ENCODE data around the gene BRI3.
"Not testable (repeated sequence)": the region's sequence is repeated elsewhere in the genome, so short reads cannot be mapped to it uniquely, and the experiment has no call there.

BRI3 gene

DNA sequence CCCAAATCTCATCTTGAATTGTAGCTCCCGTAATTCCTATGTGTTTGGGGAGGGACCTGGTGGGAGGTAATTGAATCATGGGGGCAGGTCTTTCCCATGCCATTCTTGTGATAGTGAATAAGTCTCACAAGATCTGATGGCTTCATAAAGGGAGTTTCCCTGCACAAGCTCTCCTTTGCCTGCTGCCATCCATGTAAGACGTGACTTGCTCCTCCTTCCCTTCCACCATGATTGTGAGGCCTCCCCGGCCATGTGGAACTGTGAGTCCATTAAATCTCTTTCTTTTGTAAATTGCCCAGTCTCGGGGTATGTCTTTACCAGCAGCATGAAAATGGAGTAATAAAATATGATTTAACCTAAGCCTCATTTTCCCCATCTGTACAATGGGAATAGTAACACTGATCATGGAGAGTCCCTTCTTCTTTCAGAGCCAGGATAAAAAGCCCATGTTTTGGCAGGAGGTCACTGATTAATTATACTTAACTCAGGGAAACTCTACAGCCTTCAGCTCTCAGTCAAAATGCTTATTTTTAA is 34.6 kb downstream of the BRI3 start:
- DNase-seq, result not testable (repeated sequence)

DNA sequence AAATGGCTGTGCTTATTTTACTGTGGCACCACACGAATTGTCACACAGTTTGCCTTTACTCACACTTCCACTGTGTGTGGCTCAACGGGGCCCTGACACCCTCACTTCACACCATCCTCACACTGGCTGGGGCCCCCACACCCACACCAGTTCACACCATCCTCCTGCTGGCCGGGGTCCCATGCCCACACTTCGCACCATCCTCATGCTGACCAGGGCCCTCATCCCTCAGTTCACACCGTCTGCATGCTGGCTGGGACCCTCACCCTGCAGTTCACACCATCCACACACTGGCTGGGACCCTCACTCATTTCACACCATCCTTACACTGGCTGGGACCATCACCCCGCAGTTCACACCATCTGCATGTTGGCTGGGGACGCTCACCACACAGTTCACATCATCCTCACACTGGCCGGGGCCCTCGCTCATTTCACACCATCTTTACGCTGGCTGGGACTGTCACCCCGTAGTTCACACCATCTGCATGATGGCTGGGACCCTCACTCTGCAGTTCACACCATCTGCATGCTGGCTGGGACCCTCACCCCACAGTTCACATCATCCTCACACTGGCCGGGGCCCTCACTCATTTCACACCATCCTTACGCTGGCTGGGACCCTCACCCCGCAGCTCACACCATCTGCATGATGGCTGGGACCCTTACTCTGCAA is 36.0 kb downstream of the BRI3 start:
- DNase-seq, result no peak

DNA sequence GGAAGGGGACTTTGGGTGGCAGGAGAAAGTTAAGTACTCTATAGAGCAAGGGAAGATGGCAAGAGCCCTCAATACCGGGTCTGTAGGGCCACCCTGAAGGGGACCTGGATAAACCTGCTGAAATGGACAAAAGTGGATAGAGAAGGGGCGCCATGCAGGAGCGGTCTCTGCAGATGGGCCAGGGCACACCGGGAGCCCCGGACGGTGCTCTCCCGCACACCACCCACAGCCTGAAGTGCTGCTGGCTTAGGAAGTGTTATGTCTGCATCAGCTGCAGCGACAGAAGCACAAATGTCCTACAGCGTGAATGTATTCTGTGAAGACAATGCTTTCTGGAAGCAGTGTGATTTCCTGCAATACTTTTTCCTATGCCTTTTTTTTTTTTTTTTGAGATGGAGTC is 37.7 kb downstream of the BRI3 start:
- DNase-seq, result no peak

DNA sequence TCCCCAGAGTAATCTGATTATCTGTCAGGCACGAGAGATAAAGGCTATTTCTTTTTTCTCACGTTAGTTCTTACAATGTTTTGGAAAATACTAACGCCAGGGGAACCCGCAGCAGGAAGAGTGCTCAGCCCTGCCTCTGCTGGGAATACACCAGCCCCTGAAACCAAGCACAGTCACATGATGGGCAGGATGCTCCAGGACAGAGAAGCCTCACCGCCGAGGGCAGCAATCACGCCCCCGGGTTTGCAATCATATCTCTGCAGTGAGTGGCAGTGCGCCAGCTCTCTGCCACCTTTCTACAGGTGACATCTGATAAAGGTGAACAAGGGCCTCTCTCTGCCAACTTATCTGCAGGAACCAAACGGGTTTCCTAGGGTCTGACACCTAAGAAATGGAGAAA is 39.8 kb downstream of the BRI3 start:
- DNase-seq, result no peak

DNA sequence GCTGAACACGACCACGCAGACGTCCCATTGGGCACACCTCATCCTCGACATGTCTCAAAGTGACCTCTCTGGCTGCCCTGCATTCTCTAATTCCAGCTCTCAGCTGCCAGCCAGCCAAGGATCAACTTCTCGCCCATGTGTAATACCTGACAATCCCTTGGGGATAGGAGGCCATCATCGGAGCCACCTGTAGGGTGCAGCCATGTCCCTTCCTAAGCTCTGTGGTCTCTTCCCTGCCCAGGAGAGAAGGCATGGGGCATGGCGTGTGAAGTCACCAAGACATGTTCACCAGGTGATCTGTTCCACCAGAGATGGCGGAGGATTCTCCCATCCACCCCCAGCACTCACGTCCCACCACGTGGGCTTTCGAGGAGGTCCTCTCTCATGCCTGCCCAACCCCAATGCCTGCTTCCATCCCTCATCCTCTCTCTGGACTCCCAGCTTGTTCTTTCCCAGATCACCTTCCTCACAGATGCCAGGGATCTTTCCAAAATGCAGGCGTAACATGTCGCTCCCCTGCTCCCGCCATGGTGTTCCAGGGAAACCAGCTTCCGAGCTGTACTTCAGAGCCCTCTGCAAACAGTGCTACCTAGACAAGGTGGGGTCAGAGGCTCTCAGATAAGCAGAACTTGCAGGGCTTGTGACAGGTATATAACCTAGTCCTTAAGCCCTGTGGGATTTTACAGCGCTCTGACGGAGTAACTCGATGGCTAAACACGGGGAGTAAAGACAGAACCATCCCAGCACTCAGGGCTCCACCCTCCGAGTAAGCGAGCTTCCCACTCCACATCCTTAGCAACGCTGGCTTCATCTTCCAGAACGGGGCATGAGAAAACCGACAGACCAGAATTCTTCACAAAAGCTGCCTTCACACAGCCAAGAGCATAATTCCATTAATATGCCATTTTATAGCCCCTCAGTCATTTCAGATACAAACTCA is 41.1 kb downstream of the BRI3 start:
- DNase-seq, result no peak

DNA sequence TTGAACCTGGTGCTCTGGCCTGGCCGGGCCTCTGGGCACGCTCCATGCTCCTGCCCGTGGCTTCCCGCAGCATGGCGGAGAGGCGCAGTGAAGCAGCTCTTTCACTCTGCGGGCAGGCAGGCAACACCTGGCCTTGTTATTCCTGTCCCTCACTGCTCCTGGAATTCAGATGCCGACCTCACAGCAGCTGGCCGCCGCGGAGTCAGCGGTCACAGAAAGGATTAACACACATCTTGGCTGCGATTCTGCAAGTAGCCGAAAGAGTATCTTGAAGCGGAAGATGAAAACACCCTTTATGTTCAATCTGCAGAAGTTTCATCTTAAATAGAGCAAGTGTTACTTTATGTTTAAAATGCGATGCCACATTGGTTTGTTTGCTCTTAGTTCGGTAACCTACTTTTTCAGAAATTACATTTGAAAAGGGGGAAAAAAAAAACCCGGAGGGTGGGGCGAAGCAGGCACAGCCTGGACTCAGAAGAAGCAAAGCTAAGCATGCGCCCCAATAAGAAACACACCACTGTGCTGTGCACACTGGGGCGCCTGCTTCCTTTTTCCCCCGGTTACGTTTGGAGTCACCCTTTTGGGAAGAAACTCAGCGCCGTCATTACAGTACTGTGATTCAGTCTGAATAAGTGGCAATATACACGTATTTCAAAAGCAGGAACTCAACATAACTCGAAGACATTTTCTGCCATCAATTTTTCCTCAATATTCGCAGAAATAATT is 42.3 kb downstream of the BRI3 start:
- no peak for DNase-seq

DNA sequence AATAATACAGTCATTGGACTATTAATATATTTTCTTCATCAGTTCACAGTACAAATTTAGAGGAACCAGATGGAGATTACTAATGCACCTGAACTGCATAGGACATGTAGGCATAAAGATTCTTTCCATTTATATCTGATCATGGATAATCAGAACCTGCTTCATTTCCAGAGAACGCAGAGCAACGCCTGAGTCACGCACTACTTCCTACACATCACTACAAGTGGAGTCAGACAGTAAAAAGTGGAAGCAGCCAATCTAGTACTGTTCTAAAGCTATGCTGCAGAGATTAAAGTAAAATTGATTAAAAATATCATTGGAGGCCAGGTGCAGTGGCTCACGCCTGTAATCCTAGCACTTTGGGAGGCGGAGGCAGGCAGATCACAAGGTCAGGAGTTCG is 43.3 kb downstream of the BRI3 start:
- DNase-seq, result no peak

DNA sequence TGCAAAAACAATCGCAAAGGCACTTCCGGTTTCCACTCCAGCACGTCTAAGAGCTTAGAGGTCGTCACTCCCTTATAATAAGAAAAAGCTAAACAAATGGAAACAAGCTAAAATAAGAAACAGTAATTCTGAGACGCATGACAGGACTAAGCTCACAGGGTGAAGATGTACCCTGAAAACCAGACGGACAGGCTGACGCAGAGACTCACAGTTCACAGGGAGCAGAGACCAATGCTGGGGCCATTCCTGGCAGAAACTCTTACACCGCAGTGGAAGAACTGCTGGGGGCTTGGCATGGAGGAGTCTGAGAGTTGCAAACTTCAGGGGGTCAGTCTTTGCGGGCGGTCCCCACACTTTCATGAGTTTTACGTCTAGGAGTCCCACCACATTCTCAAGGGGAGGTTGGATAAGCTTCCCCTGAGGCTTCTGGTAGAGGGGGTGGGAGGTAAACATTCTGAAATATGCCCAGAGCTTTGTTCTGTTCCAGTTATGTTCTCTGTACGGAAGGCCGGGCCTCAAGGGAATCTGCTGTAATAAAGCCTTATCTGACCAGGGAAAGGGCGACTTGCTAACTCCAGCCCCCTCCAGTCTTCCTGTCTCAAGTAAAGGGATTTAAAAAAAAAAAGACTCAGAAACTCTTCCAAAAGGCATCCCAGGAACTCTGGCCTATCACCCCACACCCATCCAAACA is 47.8 kb downstream of the BRI3 start:
- DNase-seq, result no peak

DNA sequence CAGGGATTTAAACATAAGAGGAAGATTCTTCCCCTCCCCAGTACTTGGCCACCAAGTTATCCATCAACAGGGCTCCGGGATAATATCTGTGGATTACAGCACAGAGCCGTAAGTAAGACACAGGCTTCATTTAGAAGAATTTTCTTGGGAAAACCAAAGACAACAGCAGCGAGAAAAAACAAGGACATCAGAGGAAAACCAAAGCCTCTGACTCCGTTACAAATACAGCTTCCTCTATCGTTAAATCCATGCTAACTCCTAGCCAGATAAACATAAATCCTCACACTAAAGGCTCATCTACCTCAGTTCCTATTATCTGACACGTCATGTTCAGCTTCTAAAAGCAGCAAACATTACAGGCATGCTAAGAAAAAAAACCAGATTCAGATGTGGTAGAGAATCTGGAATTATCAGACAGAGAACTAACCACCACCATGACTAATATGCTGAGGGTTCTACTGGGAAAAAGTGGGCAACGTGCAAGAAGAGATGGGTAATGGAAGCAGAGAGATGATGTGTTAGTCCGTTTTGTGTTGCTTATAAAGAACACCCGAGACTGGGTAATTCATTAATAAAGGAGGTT is 48.4 kb downstream of the BRI3 start:
- no peak for DNase-seq

DNA sequence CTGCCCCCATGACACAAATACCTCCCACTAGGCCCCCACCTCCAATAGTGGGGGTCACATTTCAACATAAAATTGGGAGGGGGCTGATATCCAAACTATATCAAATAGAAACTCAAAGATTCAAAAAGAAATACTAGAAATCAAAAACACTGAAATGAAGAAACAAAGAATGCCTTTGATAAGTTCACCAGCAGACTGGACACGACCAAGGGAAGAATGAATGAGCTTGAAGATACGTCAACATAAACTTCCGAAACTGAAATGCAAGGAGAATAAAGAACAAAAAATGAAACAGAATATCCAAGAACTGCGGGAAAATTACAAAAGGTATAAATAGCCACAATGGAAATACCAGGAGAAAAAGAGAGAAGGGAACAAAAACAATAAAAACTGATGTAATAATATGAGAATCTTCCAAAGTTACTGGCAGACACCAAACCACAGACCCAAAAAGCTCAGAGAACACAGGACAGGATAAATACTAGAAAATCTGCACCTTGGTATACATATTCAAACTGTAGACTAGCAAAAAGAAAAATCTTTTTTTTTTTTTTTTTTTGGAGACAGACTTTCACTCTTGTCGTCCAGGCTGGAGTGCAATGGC is 49.5 kb downstream of the BRI3 start:
- DNase-seq, result no peak

DNA sequence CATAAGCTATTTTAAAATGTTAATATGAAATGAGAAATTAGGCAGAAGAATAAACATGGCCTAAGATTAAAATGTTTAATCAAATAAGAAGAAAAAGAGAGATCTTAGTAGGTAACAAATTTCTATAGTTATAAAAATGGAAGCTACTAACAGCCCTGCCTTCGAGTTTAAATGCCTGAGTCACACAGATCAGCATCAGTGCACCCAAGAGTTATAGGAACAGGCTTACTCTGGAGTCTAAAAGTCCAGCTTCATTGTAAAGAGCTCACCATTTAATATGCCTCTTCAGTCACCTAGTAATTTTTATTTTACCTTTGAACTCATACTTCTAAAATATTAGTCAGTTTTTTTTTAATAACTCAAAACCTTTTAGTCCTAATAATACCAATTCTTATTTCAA is 52.6 kb downstream of the BRI3 start:
- DNase-seq, result no peak

DNA sequence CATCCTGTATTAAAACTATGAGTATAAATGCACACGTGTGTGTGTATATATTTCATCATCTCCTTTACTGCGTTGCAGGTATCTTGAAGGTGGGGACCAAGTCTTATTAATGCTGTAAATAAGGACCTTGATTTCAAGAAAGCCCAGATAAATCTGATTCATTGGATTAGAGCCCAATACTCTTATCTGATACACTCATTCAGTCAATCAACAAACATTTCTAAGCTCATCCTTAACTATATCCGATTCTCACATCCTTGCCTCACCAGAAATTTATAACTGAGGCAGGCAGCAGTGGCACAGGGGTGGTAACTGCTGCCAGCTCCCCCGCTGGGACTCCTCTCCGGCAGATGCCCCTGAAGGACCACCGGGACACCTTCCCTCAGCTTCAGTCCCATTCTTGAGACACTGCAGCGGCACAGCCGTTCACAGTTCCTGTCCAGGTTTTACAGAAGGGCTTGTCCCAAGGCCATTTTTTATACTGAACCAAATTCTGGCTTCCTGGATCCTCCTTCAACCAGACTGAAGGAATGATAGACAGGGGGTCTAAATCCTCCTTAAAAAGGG is 54.0 kb downstream of the BRI3 start:
- DNase-seq, result no peak

DNA sequence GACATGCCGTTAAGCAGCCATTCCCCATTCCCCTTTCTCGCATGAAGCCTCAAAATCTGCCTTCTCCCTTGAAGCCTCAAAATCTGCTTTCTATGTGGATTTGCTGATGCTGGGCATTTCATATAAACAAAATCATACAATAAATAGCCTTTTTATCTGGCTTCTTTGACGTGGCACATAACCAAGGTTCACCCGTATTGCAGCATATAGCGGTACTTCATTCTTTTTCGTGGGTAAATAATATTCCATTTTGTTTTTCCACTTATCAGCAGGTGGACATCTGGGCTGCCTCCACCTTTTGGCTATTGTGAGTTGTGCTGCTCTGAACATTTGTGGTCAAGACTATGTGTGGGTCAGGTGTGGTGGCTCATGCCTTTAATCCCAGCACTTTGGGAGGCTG is 57.0 kb downstream of the BRI3 start:
- DNase-seq, result no peak

DNA sequence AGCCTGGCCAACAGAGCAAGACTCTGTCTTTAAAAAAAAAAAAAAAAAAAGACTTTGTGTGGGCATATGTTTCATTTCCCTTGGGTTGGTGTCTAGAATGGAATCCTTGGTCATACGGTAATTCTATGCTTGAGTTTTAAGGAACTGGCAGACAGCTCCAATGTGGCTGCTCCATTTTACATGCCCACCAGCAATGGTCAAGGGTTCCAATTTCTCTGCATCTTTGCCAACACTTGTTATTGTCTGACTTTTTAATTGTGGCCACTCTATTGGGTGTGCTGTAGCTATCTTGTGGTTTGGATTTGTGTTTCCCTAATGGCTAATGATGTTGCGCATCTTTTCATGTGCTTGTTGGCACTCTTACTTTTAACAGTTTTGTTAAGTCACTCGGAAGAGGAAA is 57.6 kb downstream of the BRI3 start:
- no peak for DNase-seq

DNA sequence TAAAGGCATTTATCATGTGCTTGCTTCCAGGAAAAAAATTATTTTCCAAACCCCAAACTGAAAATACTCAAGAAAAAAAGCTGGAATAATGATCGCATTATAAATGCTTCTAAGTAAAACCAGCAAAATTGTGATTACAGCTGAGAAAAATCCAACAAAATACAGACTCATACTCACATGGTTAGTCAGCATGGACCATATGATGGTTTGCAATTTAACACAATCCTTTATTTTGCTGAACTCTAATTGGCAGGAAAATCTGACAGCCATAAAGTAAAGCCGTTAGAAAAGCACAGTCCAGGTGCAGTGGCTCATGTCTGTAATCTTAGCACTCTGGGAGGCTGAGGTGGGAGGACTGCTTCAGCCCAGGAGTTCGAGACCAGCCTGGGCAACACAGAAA is 59.6 kb downstream of the BRI3 start:
- DNase-seq, result no peak

Measured in NCI-H748 treated with DMSO at 0.1 percent for 48 hours (cell line).